SKM-1 (cell line): ENCODE measurements around the gene SPINK6.

Experiments
- DNase-seq: peaks from one replicate; lab custom pipeline; 2025; ENCODE audit not compliant: unreplicated experiment; lab: John Stamatoyannopoulos, UW

Gene SPINK6

DNA sequence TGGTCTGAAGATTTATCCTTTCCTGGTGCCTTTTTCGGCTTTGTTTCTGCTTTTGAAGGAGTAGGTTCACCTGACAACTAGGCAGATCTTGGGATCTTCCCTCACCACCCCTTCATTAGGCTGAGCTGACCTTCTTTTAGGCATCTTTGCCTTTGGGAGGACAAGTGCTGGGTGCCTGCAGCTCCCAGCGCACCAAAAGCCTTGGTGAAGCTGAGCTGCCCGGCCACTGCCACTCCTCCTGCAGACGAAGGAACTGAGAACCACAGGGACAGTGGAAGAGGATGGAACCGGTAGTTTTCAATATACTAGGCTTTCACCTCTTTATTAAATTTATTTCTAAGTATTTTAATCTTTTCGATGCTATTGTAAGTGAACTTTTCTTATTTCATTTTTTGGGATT, 18.7 kb downstream of the SPINK6 start:
- DNase-seq = no peak

- DNase-seq = no peak
Observed at GRCh38 chr5:148224117-148224742, 21.4 kb downstream of the SPINK6 start.

GRCh38 chr5:148228392-148228984, 25.6 kb downstream of the SPINK6 start:
- no peak for DNase-seq

DNA sequence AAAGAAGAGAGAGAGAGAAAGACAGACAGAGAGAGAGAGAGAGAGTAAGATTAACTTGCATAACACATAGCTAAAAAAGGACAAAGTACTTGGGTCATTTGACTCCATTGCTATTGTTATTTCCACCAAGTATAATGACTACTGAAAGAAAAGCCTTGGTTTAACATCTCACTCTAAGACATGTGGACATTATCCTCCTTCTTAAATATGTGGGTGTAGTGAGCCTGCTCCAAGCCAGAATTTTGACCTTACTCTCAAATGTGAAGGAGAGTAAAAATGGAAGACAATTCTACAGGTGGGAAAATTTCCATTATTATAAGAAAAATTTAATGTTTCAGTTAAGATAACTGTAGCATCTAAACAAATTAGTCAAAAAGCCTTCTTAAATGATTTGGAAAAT, 27.0 kb downstream of the SPINK6 start:
- no peak for DNase-seq

DNA sequence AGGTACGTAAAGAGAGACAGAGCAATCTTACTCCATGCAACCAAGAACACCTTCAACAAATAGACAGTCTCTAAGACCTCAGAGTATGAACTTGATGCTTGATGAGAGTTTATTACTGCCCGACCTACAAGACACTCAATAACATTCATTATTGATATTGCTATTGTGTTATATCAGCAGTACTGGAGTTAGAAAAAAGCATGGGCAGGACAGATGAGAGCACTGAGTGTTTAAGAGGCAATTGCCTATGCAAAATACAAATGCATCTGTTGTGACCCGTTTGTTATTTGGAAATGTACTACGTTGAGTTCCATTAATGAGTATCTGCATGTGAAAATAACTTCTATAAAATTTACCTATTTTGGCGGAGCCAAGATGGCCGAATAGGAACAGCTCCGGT, 27.4 kb downstream of the SPINK6 start:
- no peak for DNase-seq

DNA sequence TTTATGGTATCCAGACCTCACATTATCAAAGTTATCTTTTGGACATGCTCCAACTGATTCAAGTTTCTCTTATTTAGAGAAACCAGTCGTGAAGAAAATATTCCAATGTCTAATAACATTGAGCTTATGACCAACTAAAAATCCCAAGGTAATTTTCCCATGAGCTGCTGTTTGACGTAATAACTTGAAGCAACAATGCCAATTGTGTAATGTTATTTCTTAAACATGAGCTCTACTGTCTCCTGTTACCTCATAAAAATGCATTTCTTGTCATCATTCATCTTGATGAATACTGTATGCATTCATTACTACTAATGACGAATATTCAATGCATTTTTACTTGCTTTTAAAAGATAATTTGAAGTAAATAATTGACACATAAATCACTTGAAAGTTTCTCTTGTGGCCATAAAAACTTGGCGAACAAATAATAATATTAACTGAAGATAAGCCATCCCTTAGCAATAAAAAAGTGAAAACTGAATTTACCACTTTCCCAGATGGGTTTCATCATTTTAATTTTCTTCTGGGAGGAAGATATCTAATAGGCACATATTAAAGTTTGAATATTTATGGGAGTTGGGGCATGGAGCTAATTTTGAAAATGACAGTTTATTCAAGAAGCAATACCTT, 35.1 kb downstream of the SPINK6 start:
- DNase-seq = no peak

DNA sequence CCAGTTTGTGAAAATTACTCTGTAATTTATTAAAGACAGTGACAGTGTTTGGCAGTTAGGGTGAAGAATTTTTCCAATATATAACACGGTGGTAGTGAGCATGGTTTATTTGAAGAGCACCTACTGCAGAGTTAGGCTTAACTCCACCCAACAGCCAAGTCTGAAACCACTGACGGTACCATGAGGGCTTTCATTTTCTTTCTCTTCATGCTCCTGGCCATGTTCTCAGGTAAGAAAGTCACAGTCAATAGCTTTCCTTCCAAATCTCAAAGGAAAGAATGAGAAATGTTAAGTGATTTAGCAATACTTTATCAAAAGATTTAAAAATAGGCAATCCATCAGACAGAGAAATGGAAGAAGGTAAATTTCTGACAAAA, 35.6 kb downstream of the SPINK6 start, which contains the start of gene MARCOL:
Gene MARCOL (plus strand): TSS at position 108 of the 377 bp plus-strand sequence. CDS start 73 bp downstream, at position 181.
- DNase-seq = no peak

DNA sequence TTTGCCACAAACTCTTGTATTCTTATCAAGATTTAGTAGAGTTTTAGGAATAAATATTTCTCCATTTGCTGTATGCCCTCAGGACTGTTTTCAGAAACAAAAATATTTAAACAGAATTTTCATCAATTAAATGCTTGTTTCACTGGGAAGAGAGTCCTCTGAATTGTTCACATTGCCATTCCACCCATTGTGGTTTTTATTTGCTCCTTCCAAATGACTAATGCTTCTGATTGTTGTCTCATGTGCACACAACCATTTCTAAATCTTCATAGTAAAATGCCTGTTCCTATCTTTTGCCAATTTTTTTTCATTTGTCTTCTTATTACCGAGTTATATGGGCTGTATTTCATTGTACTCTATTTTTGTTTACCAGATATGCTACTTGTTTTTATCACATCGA, 46.1 kb downstream of the SPINK6 start:
- DNase-seq = no peak

DNA sequence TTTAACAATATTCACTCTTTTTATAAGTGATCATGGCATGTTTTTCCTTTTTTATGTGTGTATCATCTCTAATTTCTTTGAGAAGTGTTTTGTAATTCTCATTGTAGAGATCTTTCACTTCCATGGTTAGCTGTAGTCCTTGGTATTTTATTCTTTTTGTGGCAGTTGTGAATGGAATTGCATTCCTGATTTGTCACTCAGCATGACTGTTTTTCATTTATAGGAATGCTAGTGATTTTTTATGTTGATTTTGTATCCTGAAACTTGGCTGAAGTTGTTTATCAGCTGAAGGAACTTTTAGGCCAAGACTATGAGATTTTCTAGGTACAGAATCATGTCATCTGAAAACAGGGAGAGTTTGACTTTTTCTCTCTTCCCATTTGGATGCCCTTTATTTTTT, 52.6 kb downstream of the SPINK6 start:
- no peak for DNase-seq

DNA sequence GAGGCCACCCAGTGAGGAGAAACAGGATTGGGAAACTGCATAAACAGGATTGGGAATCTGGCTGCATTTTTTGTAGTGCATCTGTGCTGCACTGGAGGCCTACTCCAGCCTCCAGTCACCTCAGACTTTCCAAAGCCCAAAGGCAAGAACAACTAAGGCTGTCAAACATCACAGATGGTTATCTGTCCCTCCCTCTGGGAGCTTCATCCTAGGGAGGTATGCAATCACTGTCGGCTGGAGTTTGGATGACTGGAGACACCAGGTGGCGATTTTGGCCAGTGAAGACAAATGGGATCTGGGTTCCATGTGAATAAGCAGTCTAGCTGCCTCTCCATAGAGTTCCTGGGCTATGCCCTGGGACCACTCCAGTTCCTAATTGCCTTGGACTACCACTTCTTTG, 56.4 kb downstream of the SPINK6 start:
- no peak for DNase-seq

GRCh38 chr5:148261221-148261620, 58.4 kb downstream of the SPINK6 start:
- DNase-seq = no peak
